Large intestine (tissue), 3 donors: Measurements from ENCODE around the gene TRIM37. TPM values are rescaled to one million over a fixed set of nuclear protein-coding genes. Genes with fewer than 3 reads are reported as not detected.
"Not testable (repeated sequence)": the region's sequence is repeated elsewhere in the genome, so short reads cannot be mapped to it uniquely, and the experiment has no call there.

Source experiments
- DNase-seq, 2 donors: peaks; one replicate each; pipeline versions ENCODE4 v3.0.0 to v3.0.0-alpha.2; 2013
- H3K27ac ChIP-seq: one replicate; pipeline ENCODE4 v1.5.1; 2013; ENCODE audit warnings: low read length
- H3K27me3 ChIP-seq: 2 replicates; pipeline ENCODE4 v1.6.1; 2013; ENCODE audit warnings: low read length; ENCODE audit not compliant: control insufficient read depth, insufficient read depth
- H3K36me3 ChIP-seq: 2 replicates; pipeline ENCODE4 v1.6.1; 2013; ENCODE audit warnings: low read length; ENCODE audit not compliant: control insufficient read depth, insufficient read depth
- H3K4me1 ChIP-seq: one replicate; pipeline ENCODE4 v1.6.1; 2013; ENCODE audit warnings: low read length; ENCODE audit not compliant: control insufficient read depth, insufficient read depth
- H3K4me3 ChIP-seq: one replicate; pipeline ENCODE4 v1.5.1; 2013; ENCODE audit warnings: low read length
- H3K9me3 ChIP-seq: one replicate; pipeline ENCODE4 v1.6.1; 2013; ENCODE audit warnings: mild to moderate bottlenecking, low read depth, low read length, moderate library complexity; ENCODE audit not compliant: control insufficient read depth
- WGBS: methylation state at CpG from one replicate; pipeline ENCODE4 v1.1.5; 2013; ENCODE audit warnings: low lambda C conversion rate; ENCODE audit not compliant: insufficient coverage; 5-methylcytosine and 5-hydroxymethylcytosine counted together
- polyA plus RNA-seq: library from polyadenylated mRNA; unstranded; fragments of 120-200 nt; gene quantifications from one replicate; pipeline ENCODE4 v1.2.1, GENCODE V29; 2013

Gene TRIM37
- polyA plus RNA-seq, 1 donor, result 13.9 TPM

GRCh38 chr17:59093702-59094231, 12.9 kb downstream of the TRIM37 start:
- DNase-seq, result peak in 1 of 2 donors; percentile 7
- no peaks in the 10 kb centered on the region for H3K9me3 ChIP-seq
- H3K27me3 ChIP-seq, result no peaks in the 10 kb centered on the region
- peaks cover 7% of the 10 kb centered on the region for H3K36me3 ChIP-seq
- H3K4me3 ChIP-seq, result no peak overlapping the region
- no peak overlapping the region for H3K27ac ChIP-seq
- no CpG with 5 or more reads among the region's 8 CpGs for WGBS
- H3K4me1 ChIP-seq, result no peaks in the 10 kb centered on the region

GRCh38 chr17:59093145-59093701, 13.5 kb downstream of the TRIM37 start:
- Histone ChIP-seq H3K4me1 (no peaks in the 10 kb centered on the region), H3K27ac (no peak overlapping the region), H3K36me3 (peaks cover 11% of the 10 kb centered on the region), H3K27me3 (no peaks in the 10 kb centered on the region), H3K9me3 (no peaks in the 10 kb centered on the region), H3K4me3 (no peak overlapping the region)
- no peak for DNase-seq
- 57% methylated on average over 4 of the region's 4 CpGs for WGBS

GRCh38 chr17:59090593-59090992, 16.1 kb downstream of the TRIM37 start:
- H3K27me3 ChIP-seq, H3K4me1 ChIP-seq, H3K9me3 ChIP-seq, H3K27ac ChIP-seq, H3K4me3 ChIP-seq, DNase-seq: not testable (repeated sequence)
- peaks cover 11% of the 10 kb centered on the region for H3K36me3 ChIP-seq
- no CpG with 5 or more reads among the region's 12 CpGs for WGBS

GRCh38 chr17:59084154-59084553, 22.5 kb downstream of the TRIM37 start:
- Histone ChIP-seq H3K4me1 (no peaks in the 10 kb centered on the region), H3K27me3 (no peaks in the 10 kb centered on the region), H3K9me3 (no peaks in the 10 kb centered on the region), H3K27ac (no peak overlapping the region), H3K36me3 (peaks cover 13% of the 10 kb centered on the region), H3K4me3 (no peak overlapping the region)
- 100% methylated on average over 2 of the region's 4 CpGs for WGBS
- no peak for DNase-seq

GRCh38 chr17:59074494-59074893, 32.2 kb downstream of the TRIM37 start:
- Histone ChIP-seq H3K36me3 (peaks cover 28% of the 10 kb centered on the region), H3K9me3 (no peaks in the 10 kb centered on the region)

GRCh38 chr17:59073972-59074371, 32.7 kb downstream of the TRIM37 start:
- no peak for DNase-seq
- no peaks in the 10 kb centered on the region for H3K4me1 ChIP-seq
- no peak overlapping the region for H3K27ac ChIP-seq
- 100% methylated on average over 1 of the region's 1 CpG for WGBS
- no peak overlapping the region for H3K4me3 ChIP-seq
- no peaks in the 10 kb centered on the region for H3K9me3 ChIP-seq
- peaks cover 26% of the 10 kb centered on the region for H3K36me3 ChIP-seq
- no peaks in the 10 kb centered on the region for H3K27me3 ChIP-seq

More at GRCh38 chr17:59074494-59074893, 32.2 kb downstream of the TRIM37 start:
- no peak for DNase-seq
- no peak overlapping the region for H3K4me3 ChIP-seq
- no peaks in the 10 kb centered on the region for H3K4me1 ChIP-seq
- H3K27me3 ChIP-seq, result no peaks in the 10 kb centered on the region
- H3K27ac ChIP-seq, result no peak overlapping the region

GRCh38 chr17:59069856-59070255, 36.8 kb downstream of the TRIM37 start:
- H3K9me3 ChIP-seq, result no peaks in the 10 kb centered on the region
- no peak for DNase-seq
- H3K4me3 ChIP-seq, result no peak overlapping the region
- WGBS, result 100% methylated on average over 1 of the region's 1 CpG
- no peak overlapping the region for H3K27ac ChIP-seq
- H3K36me3 ChIP-seq, result peaks cover 21% of the 10 kb centered on the region
- no peaks in the 10 kb centered on the region for H3K4me1 ChIP-seq
- H3K27me3 ChIP-seq, result no peaks in the 10 kb centered on the region

- Histone ChIP-seq H3K36me3 (peaks cover 22% of the 10 kb centered on the region), H3K27me3 (no peaks in the 10 kb centered on the region), H3K27ac (no peak overlapping the region), H3K4me3 (no peak overlapping the region), H3K9me3 (no peaks in the 10 kb centered on the region), H3K4me1 (no peaks in the 10 kb centered on the region)
- WGBS, result 100% methylated on average over 1 of the region's 6 CpGs
- DNase-seq, result no peak
These were observed 38.9 kb downstream of the TRIM37 start for GRCh38 chr17:59067756-59068155.

- no peaks in the 10 kb centered on the region for H3K9me3 ChIP-seq
- H3K27ac ChIP-seq, result no peak overlapping the region
- no peak overlapping the region for H3K4me3 ChIP-seq
- H3K36me3 ChIP-seq, result peaks cover 22% of the 10 kb centered on the region
- DNase-seq, result no peak
- no peaks in the 10 kb centered on the region for H3K4me1 ChIP-seq
- no peaks in the 10 kb centered on the region for H3K27me3 ChIP-seq
- no CpG with 5 or more reads among the region's 2 CpGs for WGBS
These were observed 39.3 kb downstream of the TRIM37 start for GRCh38 chr17:59067340-59067739.

- DNase-seq, result no peak
- Histone ChIP-seq H3K4me1 (no peaks in the 10 kb centered on the region), H3K9me3 (no peaks in the 10 kb centered on the region), H3K27ac (no peak overlapping the region), H3K27me3 (no peaks in the 10 kb centered on the region), H3K4me3 (no peak overlapping the region), H3K36me3 (peaks cover 21% of the 10 kb centered on the region)
- 100% methylated on average over 1 of the region's 2 CpGs for WGBS
These were observed 44.2 kb downstream of the TRIM37 start for GRCh38 chr17:59062509-59062908.

GRCh38 chr17:59056857-59057256, 49.8 kb downstream of the TRIM37 start:
- no peak for DNase-seq
- 100% methylated on average over 4 of the region's 5 CpGs for WGBS

More at GRCh38 chr17:59056857-59057256, 49.8 kb downstream of the TRIM37 start:
- Histone ChIP-seq H3K27ac (no peak overlapping the region), H3K27me3 (no peaks in the 10 kb centered on the region), H3K4me3 (no peak overlapping the region), H3K4me1 (no peaks in the 10 kb centered on the region), H3K9me3 (no peaks in the 10 kb centered on the region), H3K36me3 (peaks cover 16% of the 10 kb centered on the region)
